Upper lobe of left lung (tissue), 6 donors: ENCODE measurements around the gene DPF3. TPM values are rescaled to one million over a fixed set of nuclear protein-coding genes. Genes with fewer than 3 reads are reported as not detected.
A peak's percentile ranks its signal among the peaks of the same experiment; 100 is the strongest.

ENCODE experiments used
- ATAC-seq, 2 donors: fragments of 200-7000 bp; cut with Tn5 transposase; one replicate each; pipeline ENCODE4 v1.9.1; 2022; ENCODE audit warnings: mild to moderate bottlenecking in 2 of 2, moderate library complexity in 2 of 2; ENCODE audit not compliant: low FRiP score in 2 of 2
- DNase-seq, 2 donors: peaks; one replicate each; pipeline ENCODE4 v3.0.0-alpha.2; 2019 to 2020
- H3K27ac ChIP-seq, 4 donors: fragments of 200-600 bp; sonication (generic); one replicate each; pipeline ENCODE4 v1.5.1; 2016 to 2019
- H3K27me3 ChIP-seq, 4 donors: fragments of 200-600 bp; sonication (generic); one replicate each; pipeline ENCODE4 v1.5.1; 2017 to 2019
- H3K36me3 ChIP-seq, 4 donors: fragments of 200-600 bp; sonication (generic); one replicate each; pipeline ENCODE4 v1.5.1; 2016 to 2019
- H3K4me1 ChIP-seq, 4 donors: fragments of 200-600 bp; sonication (generic); one replicate each; pipeline ENCODE4 v1.5.1; 2018 to 2019
- H3K4me3 ChIP-seq, 4 donors: fragments of 200-600 bp; sonication (generic); one replicate each; pipeline ENCODE4 v1.5.1; 2017 to 2019; ENCODE audit warnings: mild to moderate bottlenecking in 2 of 4, moderate library complexity in 1 of 4
- H3K9me3 ChIP-seq, 4 donors: fragments of 200-600 bp; sonication (generic); one replicate each; pipeline ENCODE4 v1.5.1; 2018 to 2019
- EP300 ChIP-seq, 4 donors: sonication (generic); formaldehyde crosslinking; IDR thresholded peaks; one replicate each; pipeline ENCODE4 v1.5.1; 2017; ENCODE audit warnings: antibody characterized with exemption in 4 of 4, control low read depth in 2 of 4
- POLR2A ChIP-seq, 4 donors: fragments of 450-650 bp; IDR thresholded peaks; one replicate each; pipeline ENCODE4 v1.5.1; 2016 to 2017; ENCODE audit warnings: antibody characterized with exemption in 4 of 4, mild to moderate bottlenecking in 2 of 4
- POLR2AphosphoS5 ChIP-seq, 2 donors: sonication (generic); formaldehyde crosslinking; IDR thresholded peaks; one replicate each; pipeline ENCODE4 v1.5.1; 2017; ENCODE audit warnings: antibody characterized with exemption in 2 of 2
- WGBS, 2 donors: methylation state at CpG; one replicate each; pipeline ENCODE4 v1.1.5; 2017 to 2018; 5-methylcytosine and 5-hydroxymethylcytosine counted together
- total RNA-seq, 6 donors: library from RNA; depleted of rRNA in 4 of 6; stranded (reverse); fragments of >200 nt in 4 of 6; gene quantifications; one replicate each; pipeline versions ENCODE4 v1.1.0 to v1.2.1, GENCODE V29; 2016 to 2021
- TF ChIP-seq, protein P1 (sequence below), 6 experiments: fragments of 450-650 bp in 4 of 6; fragments of 200-600 bp in 2 of 6; sonication (generic) in 2 of 6; IDR thresholded peaks; one replicate each; pipeline ENCODE4 v1.5.1; 2016 to 2019; ENCODE audit warnings: antibody characterized with exemption in 6 of 6
- donor health status: DM: no; HTN: no; CAD: no; lungs with moderate emphysema.
- donor health status: DM: no; HTN: yes; CAD: no; lungs with severe emphysema.

DPF3 gene
- total RNA-seq, 6 donors from 2014 or later: 0.30 to 1.3 (median 1.0) TPM

DNA sequence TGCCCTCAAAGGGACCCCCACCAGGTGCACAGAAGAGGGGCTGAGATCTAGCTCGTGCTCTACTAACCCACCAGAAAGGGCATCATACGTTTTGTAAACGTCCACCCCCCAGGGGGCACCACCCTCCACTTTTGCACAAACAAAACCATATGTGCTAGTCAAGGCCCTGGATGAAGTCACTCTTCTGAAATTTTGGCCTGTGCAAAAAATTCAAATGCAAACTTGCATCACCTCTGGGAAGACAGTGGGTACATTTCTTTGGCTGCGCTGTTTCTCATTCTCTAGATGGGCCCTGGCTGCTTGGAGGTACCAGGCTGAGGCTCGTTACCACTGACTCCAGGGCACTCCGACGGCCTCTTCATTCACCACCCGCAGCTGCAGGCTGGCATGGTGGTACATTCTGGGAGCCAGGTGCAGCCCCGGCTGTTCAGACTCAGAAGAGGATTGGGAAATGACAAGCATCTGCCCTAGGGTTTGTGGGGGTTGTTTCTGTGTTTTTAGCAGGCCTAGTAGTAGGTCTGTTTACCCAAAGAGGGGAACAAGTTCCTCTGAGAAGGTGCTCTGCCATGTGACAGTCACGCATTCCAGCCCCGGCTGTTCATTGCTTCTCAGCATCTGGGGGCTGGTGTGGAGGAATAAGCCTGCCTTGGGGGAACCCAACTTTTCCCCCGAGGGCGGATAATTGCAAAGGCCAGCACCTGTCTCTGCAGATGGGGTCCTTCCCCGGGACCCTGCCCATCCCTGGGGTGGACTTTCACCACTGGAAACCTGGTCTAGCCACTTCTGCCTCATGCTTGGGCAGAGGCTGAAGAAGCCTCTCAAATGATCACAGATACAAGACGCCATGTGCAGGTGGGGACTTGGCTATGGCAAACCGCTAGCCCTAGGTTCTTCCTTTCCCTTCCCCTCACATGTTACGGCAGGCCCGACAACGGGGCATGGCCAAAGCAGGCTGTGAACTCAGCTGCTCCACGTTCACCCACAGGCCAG, 147.6 kb downstream of the DPF3 start:
- DNase-seq (peak in 1 of 2 donors; percentile 26), ATAC-seq (peak in 1 of 2 donors; percentile 72)
- Histone ChIP-seq H3K9me3 (peaks cover 0 to 3% (median 0%) of the 10 kb centered on the region in 4 donors), H3K4me1 (no peaks in the 10 kb centered on the region), H3K27ac (no peak overlapping the region), H3K4me3 (no peak overlapping the region), H3K36me3 (no peaks in the 10 kb centered on the region), H3K27me3 (no peaks in the 10 kb centered on the region)
- 85 to 88% methylated on average over 16 to 20 of the region's 20 CpGs for WGBS, 2 donors
- TF ChIP-seq, protein P1, sequence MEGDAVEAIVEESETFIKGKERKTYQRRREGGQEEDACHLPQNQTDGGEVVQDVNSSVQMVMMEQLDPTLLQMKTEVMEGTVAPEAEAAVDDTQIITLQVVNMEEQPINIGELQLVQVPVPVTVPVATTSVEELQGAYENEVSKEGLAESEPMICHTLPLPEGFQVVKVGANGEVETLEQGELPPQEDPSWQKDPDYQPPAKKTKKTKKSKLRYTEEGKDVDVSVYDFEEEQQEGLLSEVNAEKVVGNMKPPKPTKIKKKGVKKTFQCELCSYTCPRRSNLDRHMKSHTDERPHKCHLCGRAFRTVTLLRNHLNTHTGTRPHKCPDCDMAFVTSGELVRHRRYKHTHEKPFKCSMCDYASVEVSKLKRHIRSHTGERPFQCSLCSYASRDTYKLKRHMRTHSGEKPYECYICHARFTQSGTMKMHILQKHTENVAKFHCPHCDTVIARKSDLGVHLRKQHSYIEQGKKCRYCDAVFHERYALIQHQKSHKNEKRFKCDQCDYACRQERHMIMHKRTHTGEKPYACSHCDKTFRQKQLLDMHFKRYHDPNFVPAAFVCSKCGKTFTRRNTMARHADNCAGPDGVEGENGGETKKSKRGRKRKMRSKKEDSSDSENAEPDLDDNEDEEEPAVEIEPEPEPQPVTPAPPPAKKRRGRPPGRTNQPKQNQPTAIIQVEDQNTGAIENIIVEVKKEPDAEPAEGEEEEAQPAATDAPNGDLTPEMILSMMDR (IDR thresholded peaks at IDR 0.05): no peak
- no peak for TF ChIP-seq POLR2A (IDR thresholded peaks at IDR 0.05)
- TF ChIP-seq EP300 (IDR thresholded peaks at IDR 0.05): no peak
- no peak for TF ChIP-seq POLR2AphosphoS5 (IDR thresholded peaks at IDR 0.05)

DNA sequence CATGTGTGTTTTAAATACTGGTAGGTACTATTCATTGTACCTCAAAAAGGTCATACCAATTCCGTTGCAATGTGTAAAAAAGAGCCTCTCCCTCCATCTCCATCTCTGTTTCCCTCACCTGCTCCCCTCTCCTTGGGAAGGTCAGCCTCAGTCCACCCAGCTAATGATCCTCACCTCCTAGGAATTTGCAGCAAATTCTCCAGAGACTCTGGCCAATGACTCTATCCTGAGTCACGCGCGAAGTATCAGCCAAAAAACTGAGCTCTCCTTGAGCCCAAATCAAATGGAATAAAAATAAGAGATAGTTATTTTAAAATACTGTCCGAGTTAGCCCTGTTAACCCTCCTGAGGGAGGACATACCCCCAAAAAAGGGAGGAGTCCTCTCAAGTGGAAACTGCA, 148.4 kb downstream of the DPF3 start:
- Histone ChIP-seq H3K4me1 (no peaks in the 10 kb centered on the region), H3K4me3 (no peak overlapping the region), H3K27me3 (no peaks in the 10 kb centered on the region), H3K9me3 (peaks cover 0 to 3% (median 0%) of the 10 kb centered on the region in 4 donors), H3K36me3 (no peaks in the 10 kb centered on the region), H3K27ac (no peak overlapping the region)
- TF ChIP-seq POLR2AphosphoS5 (IDR thresholded peaks at IDR 0.05): no peak
- WGBS, 2 donors: 74 to 83% methylated on average over 5 of the region's 5 CpGs
- DNase-seq (no peak), ATAC-seq (peak in 1 of 2 donors; percentile 70)

DNA sequence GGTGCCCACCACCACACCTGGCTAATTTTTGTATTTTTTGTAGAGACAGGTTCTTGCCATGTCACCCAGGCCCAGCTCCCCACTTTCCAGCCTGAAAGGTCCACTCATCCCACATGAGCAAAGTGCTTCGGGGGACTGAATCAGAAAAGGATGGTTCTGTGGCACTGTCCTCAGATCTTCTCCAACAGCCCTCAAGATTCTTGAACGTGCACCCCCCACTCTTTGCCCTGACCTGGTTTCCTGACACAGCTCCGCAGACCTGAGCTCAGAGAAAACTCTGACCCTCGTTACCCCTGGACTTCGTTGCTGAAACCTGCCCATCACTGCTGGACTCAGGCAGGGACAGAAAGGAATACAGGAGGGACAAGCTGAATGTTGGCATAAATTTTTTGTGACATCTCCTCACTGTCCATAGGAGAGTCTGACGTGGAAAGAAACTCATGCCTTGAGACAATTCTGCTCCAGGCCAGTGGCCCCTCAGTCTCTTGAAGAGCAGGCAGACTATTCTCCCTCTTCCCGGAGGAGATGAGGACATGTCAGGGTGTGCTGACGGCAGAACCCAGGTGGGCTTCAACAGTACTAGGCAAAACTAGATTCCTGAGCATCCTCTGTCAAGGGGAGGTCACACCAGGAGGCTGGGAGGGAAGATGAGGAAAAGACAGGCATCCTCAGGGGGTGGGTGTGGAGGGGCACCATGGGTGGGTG, 149.3 kb downstream of the DPF3 start:
- no peaks in the 10 kb centered on the region for H3K36me3 ChIP-seq
- DNase-seq (no peak), ATAC-seq (no peak)
- no peaks in the 10 kb centered on the region for H3K4me1 ChIP-seq
- H3K27me3 ChIP-seq: no peaks in the 10 kb centered on the region
- H3K4me3 ChIP-seq: no peak overlapping the region
- 83 to 86% methylated on average over 8 of the region's 8 CpGs for whole genome bisulfite sequencing, 2 donors
- TF ChIP-seq, protein P1 (IDR thresholded peaks at IDR 0.05): no peak
- no peak for TF ChIP-seq EP300 (IDR thresholded peaks at IDR 0.05)
- no peak for TF ChIP-seq POLR2AphosphoS5 (IDR thresholded peaks at IDR 0.05)
- TF ChIP-seq POLR2A (IDR thresholded peaks at IDR 0.05): no peak
- H3K9me3 ChIP-seq: peaks cover 0 to 3% (median 0%) of the 10 kb centered on the region in 4 donors
- no peak overlapping the region for H3K27ac ChIP-seq

DNA sequence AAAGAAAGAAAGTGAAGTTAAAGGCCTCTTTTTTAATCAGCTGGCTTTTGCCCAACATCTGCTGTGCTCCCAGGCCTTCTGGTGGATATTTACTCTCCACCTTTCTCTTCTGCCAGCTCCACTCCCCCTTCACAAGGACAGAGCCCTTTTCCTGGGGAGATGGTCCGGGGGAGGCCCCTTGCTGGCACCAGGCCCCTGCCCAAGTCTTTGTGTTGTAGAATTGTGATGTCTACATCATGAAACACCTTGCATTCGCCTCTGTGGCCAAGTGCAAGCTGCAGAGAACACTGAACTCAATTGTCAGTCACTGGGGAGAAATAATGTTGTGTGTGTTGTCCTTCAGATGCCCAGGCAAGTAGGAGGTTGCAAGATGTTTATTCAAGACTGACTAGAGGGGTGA, 150.3 kb downstream of the DPF3 start:
- Histone ChIP-seq H3K36me3 (no peaks in the 10 kb centered on the region), H3K27ac (no peak overlapping the region), H3K4me1 (no peaks in the 10 kb centered on the region), H3K27me3 (no peaks in the 10 kb centered on the region), H3K9me3 (peaks cover 0 to 2% (median 0%) of the 10 kb centered on the region in 4 donors), H3K4me3 (no peak overlapping the region)
- ATAC-seq: no peak
- DNase-seq: no peak
- TF ChIP-seq, protein P1 (IDR thresholded peaks at IDR 0.05): no peak
- TF ChIP-seq POLR2AphosphoS5 (IDR thresholded peaks at IDR 0.05) (no peak), POLR2A (IDR thresholded peaks at IDR 0.05) (no peak), EP300 (IDR thresholded peaks at IDR 0.05) (no peak)
- WGBS, 2 donors: 51 to 63% methylated on average over 2 of the region's 2 CpGs

DNA sequence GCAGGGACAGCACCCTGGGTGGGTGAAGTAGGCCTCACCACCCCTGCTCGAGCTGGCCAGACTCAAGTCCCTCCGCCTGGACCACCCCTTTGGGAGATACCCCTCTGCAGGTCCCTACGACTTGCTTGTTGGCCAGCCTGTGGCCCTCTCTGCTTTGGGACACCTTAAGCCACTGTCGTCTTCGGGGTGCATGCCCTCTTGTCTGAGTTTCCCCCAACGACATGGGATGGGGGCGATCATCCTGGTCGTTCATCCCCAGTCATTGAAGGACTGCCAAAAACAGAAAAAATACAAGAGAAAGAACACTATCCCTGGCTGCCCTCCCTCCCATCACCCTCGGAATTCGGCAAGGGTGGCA, 151.1 kb downstream of the DPF3 start:
- TF ChIP-seq EP300 (IDR thresholded peaks at IDR 0.05) (no peak), POLR2AphosphoS5 (IDR thresholded peaks at IDR 0.05) (no peak)
- 93 to 95% methylated on average over 10 of the region's 10 CpGs for WGBS, 2 donors
- no peak overlapping the region for H3K4me3 ChIP-seq
- H3K27ac ChIP-seq: no peak overlapping the region
- no peaks in the 10 kb centered on the region for H3K4me1 ChIP-seq
- H3K36me3 ChIP-seq: no peaks in the 10 kb centered on the region
- H3K9me3 ChIP-seq: no peaks in the 10 kb centered on the region
- H3K27me3 ChIP-seq: no peaks in the 10 kb centered on the region
- ATAC-seq: no peak
- DNase-seq: no peak
